ENCODE data around the gene LOXHD1.

Gene LOXHD1

DNA sequence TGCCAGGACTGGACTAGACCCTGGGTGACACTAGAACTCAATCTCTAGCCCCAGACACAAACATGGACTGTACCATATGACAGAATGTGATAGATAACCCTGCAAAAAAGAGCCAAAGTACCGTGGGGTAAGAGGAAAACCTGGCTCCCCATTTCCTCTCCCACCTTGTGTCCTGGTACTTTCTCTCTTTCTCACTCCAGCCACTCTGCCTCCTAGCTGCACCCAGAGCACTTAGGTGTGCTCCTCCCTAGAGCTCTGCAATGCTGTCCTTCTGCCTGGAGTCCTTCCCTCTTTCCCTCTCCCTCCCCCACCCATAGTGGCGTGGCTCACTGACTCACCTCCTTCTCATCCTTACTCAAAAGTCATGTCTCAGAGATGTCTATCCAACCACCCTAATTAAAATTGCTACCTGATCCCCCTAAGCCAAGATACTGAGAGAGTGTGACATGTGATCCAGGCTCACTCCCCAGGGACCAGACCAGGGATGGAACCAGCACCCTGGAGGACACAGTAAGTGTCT, 171.3 kb downstream of the LOXHD1 start:
- Histone ChIP-seq H3K4me1 (ENCODE audit: insufficient read depth, low read length, severe bottlenecking) (no peaks in the 10 kb centered on the region), H3K9me3 (ENCODE audit: low read length) (no peaks in the 10 kb centered on the region), H3K79me2 (ENCODE audit: insufficient read depth, low read length) (no peaks in the 10 kb centered on the region), H3K4me3 (ENCODE audit: low read depth, low read length, poor library complexity, severe bottlenecking) (no peak overlapping the region), H3K27me3 (ENCODE audit: insufficient read depth, low read length) (no peaks in the 10 kb centered on the region; the same call in 1 of the 2 replicates), H4K20me1 (ENCODE audit: insufficient read depth, low read length) (no peaks in the 10 kb centered on the region), H3K36me3 (ENCODE audit: insufficient read depth, low read length) (no peaks in the 10 kb centered on the region), H3K9me2 (ENCODE audit: low read depth, low read length) (no peaks in the 10 kb centered on the region), H3K9ac (ENCODE audit: low read length) (no peak overlapping the region), H3K4me2 (ENCODE audit: low read length) (no peak overlapping the region), H2AFZ (ENCODE audit: low read length) (no peak overlapping the region), H3F3A (ENCODE audit: insufficient read depth, low read length) (no peaks in the 10 kb centered on the region), H3K27ac (ENCODE audit: low read depth, low read length, poor library complexity, severe bottlenecking) (no peak overlapping the region)
- TF ChIP-seq, protein P1, sequence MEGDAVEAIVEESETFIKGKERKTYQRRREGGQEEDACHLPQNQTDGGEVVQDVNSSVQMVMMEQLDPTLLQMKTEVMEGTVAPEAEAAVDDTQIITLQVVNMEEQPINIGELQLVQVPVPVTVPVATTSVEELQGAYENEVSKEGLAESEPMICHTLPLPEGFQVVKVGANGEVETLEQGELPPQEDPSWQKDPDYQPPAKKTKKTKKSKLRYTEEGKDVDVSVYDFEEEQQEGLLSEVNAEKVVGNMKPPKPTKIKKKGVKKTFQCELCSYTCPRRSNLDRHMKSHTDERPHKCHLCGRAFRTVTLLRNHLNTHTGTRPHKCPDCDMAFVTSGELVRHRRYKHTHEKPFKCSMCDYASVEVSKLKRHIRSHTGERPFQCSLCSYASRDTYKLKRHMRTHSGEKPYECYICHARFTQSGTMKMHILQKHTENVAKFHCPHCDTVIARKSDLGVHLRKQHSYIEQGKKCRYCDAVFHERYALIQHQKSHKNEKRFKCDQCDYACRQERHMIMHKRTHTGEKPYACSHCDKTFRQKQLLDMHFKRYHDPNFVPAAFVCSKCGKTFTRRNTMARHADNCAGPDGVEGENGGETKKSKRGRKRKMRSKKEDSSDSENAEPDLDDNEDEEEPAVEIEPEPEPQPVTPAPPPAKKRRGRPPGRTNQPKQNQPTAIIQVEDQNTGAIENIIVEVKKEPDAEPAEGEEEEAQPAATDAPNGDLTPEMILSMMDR (IDR thresholded peaks at IDR 0.05; ENCODE audit: low read length): no peak
- no peak for TF ChIP-seq EZH2 (IDR thresholded peaks at IDR 0.05; ENCODE audit: borderline replicate concordance, low read length)

- Histone ChIP-seq H3K27me3 (ENCODE audit: insufficient read depth, low read length) (no peaks in the 10 kb centered on the region; the same call in 1 of the 2 replicates), H3K79me2 (ENCODE audit: insufficient read depth, low read length) (no peaks in the 10 kb centered on the region), H3K36me3 (ENCODE audit: insufficient read depth, low read length) (no peaks in the 10 kb centered on the region), H3K9me3 (ENCODE audit: low read length) (no peaks in the 10 kb centered on the region), H2AFZ (ENCODE audit: low read length) (no peak overlapping the region), H3K9me2 (ENCODE audit: low read depth, low read length) (no peaks in the 10 kb centered on the region), H3F3A (ENCODE audit: insufficient read depth, low read length) (no peaks in the 10 kb centered on the region), H3K27ac (ENCODE audit: low read depth, low read length, poor library complexity, severe bottlenecking) (no peak overlapping the region), H3K9ac (ENCODE audit: low read length) (no peak overlapping the region), H3K4me2 (ENCODE audit: low read length) (no peak overlapping the region), H3K4me3 (ENCODE audit: low read depth, low read length, poor library complexity, severe bottlenecking) (no peak overlapping the region), H4K20me1 (ENCODE audit: insufficient read depth, low read length) (no peaks in the 10 kb centered on the region), H3K4me1 (ENCODE audit: insufficient read depth, low read length, severe bottlenecking) (no peaks in the 10 kb centered on the region)
- TF ChIP-seq, protein P1 (IDR thresholded peaks at IDR 0.05; ENCODE audit: low read length): no peak
- TF ChIP-seq EZH2 (IDR thresholded peaks at IDR 0.05; ENCODE audit: borderline replicate concordance, low read length): no peak
Measured at GRCh38 chr18:46484971-46485370, 172.0 kb downstream of the LOXHD1 start.

- Histone ChIP-seq H3K4me1 (ENCODE audit: insufficient read depth, low read length, severe bottlenecking) (no peaks in the 10 kb centered on the region), H3K36me3 (ENCODE audit: insufficient read depth, low read length) (no peaks in the 10 kb centered on the region), H2AFZ (ENCODE audit: low read length) (no peak overlapping the region), H3F3A (ENCODE audit: insufficient read depth, low read length) (no peaks in the 10 kb centered on the region), H3K27ac (ENCODE audit: low read depth, low read length, poor library complexity, severe bottlenecking) (no peak overlapping the region), H3K9me2 (ENCODE audit: low read depth, low read length) (no peaks in the 10 kb centered on the region), H3K79me2 (ENCODE audit: insufficient read depth, low read length) (no peaks in the 10 kb centered on the region), H3K9me3 (ENCODE audit: low read length) (no peaks in the 10 kb centered on the region), H3K27me3 (ENCODE audit: insufficient read depth, low read length) (no peaks in the 10 kb centered on the region; the same call in 1 of the 2 replicates), H4K20me1 (ENCODE audit: insufficient read depth, low read length) (no peaks in the 10 kb centered on the region), H3K9ac (ENCODE audit: low read length) (no peak overlapping the region), H3K4me2 (ENCODE audit: low read length) (no peak overlapping the region), H3K4me3 (ENCODE audit: low read depth, low read length, poor library complexity, severe bottlenecking) (no peak overlapping the region)
- TF ChIP-seq, protein P1 (IDR thresholded peaks at IDR 0.05; ENCODE audit: low read length): no peak
- no peak for TF ChIP-seq EZH2 (IDR thresholded peaks at IDR 0.05; ENCODE audit: borderline replicate concordance, low read length)
Measured at GRCh38 chr18:46482831-46483230, 174.2 kb downstream of the LOXHD1 start.
